CD4-positive, alpha-beta T cell treated with Interleukin-15 for 4 hours (primary cell): ENCODE measurements around the gene RCN2.

Experiments
- DNase-seq: peaks from one replicate; pipeline ENCODE4 v3.0.0-alpha.2; 2020; ENCODE audit warnings: low spot score

RCN2 gene

DNA sequence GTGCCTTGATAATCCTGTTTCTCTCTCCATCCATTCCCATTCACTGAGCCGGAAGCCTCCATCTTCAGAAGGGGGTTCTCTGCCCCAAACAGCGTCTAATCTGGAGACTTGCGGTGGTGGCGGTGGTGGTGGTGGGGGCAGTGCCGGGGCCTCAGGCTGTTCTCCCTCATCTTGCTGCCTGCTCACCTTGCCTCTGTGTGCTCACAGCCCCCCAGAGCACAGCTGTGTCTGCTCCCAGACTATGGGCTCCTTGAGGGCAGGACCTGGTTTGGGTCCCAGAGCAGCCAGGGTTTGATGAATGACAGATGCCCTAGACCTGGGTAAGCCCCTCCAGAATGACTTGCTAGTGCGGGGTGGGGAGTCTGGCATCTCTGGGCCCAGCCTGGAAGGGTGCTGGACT, 62.9 kb downstream of the RCN2 start:
- no peak for DNase-seq

DNA sequence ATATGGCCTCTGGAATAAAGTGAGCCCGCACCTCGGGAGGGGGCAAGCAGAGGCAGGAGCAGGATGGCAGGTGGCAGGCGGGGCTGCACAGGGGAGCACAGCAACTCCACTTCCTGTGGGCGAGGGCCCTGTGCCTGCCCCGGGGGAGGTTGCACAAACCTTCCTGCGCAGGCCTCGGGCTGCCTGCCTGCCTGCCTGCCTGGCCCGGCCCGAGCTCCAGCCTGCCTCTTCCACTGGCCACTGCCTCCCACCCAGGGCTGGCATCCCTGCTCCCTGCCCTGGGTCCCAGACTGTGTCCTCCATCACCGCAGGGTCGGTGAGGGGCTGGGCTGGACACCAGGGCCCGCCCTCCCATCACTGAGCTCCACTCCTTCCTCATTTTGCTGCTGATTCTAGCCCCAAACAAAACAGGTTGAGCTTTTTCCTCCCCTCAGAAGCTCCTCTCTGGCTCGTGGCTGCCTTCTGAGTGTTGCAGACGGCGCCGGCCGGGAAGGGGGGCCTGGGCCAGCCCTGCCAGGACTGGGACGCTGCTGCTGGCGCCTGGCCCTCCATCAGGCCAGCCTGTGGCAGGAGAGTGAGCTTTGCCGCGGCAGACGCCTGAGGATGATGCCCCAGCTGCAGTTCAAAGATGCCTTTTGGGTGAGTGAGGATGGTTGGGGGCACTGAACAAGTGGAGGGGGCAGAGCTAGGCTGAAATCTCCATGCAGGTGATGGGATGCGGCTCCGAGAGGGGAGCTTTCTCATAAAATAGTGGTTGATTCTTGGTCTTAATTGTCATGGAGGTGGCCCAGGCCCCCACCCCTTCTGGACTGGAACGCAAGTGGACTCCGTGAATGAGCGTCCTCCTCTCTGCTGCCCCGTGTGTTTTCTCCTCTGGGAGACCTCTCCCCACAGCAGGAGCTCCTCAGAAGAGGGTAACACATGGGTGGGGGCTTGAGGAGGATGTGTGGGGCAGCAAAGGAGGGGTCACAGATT, 63.7 kb downstream of the RCN2 start, which contains the start of gene PSTPIP1:
PSTPIP1 (plus strand) TSS at position 156 of the 975 bp plus-strand sequence; CDS start at position 604, 448 bp downstream.
- peak; percentile 71 for DNase-seq

DNA sequence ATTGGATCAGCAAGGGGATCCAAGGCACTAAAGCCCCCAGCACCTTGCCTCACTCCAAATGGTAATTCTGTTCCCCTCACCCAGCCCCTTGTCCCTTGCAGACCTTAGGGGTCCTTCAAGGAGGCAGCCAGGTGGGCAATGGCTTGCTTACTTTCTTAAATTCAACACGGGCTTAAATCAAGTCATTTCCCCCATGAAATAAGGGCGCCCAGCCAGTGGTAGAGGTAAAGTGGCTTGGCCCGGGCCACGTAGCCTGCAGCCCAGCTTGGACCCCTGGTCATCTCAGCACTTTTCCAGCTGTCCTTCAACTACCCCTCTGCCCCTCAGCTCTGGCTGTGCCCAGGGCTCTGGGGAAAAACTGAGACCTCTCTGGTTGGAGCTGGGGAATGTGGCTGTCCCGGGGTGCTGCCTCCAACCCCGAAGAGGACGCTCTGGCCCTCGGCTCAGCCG, 64.6 kb downstream of the RCN2 start:
- no peak for DNase-seq

DNA sequence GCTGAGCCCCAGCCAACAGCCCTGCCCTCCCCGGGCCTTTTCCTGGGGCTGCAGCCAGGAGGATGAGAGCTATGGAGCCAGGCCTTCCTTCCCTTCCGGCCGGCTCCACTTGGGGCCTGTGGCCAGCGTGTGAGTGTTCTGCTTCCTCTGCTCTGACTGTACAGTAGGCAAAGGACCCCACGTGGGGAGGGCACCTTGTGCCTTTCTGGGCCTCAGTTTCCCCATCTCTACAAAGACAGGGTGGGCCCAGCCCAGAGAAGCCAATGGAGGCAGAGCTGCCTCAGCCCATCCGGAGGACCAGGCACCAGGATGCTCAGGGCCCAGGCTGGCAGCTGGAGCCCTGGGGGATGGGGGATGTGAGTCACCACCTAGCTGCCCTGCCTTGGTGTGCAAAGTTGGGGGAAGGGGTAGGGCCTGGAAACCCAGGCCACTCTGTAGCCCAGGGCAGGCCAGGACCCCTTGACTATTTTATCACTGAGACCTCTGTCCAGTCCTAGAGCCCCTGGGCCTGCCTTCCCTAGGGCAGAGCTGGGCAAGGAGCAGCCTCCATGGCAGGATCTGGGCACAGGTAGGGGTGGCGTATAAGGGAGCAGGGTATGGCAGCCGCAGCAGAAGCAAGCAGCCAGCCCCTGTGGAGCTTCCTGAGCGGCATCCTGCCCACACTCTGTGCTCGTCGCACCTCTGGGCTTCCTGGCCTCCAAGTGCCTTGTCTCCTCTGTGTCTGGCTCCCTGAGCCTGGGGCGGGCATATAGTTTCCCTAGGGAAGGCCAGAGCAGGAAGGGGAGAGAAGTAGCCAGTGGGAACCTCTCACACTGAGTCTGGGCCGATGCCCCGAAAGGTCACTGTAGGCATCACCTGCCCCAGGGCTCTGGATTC, 65.2 kb downstream of the RCN2 start:
- peak; percentile 56 for DNase-seq

DNA sequence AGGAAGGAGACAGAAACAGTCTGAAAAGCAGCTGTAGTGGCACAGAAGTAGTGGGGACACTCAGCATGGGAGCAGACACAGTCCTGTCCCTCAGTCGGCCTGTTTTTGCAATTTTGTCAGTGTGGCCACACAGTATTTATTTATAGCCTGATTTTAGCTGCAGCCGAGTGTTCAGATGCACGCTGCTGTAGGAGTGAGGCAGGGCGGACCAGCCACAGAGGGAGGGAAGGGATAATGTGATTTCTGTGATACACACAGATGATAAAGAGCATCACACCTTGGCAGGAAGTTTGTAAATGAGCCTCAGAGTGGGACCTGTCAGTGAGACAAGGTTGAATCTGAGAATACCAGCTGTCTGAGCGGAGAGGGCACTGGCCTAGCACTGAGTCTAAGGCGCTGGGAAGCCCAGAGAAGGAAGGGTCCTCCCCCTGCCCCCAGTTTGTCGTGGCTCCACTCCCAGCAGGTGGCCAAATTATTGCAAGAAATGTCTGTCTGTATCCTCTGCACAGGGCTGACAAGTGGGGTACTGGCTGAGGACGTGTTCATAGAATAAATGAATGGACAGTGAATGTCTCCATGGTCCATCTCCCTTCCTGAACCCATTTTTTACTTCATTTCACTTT, 67.2 kb downstream of the RCN2 start:
- DNase-seq = no peak

DNA sequence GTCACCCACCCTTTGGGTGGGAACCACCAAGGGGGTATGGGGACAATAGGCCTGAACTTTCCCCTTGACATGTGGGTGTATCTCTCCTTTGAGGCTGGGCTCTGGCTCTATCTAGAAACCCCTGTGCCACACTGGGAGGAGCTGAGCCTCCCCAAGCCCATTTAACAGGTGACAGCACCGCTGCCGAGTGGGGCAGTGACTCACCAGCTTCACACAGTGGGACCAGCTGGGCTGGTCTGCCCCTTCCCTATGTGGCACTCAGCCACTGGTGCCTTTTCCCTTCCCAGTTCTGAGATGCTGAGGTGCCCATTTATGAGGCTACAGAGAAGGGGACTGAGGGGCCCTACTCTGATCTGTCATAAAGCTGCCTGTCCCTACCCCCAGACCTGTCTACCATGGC, 68.4 kb downstream of the RCN2 start:
- DNase-seq = no peak

DNA sequence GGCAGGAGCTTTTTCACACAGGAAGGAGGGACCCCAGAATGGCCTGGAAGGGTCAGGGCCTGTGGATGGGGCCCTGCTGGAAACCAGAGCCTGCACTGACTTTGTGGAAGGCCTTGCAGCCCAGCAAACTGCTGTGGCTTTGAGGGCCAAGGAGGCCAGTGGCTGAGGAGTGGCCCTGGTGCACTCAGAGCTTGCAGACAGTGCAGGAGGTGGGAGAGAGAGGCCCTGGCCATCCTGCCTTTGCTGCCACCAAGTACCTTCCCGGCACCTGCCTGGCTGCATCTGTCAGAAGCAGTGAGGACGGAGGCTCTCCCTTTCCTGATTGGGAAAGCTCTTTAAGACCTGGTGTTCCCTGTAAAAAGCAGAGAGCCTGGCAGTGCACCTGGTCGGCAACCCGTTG, 69.8 kb downstream of the RCN2 start:
- DNase-seq = no peak

DNA sequence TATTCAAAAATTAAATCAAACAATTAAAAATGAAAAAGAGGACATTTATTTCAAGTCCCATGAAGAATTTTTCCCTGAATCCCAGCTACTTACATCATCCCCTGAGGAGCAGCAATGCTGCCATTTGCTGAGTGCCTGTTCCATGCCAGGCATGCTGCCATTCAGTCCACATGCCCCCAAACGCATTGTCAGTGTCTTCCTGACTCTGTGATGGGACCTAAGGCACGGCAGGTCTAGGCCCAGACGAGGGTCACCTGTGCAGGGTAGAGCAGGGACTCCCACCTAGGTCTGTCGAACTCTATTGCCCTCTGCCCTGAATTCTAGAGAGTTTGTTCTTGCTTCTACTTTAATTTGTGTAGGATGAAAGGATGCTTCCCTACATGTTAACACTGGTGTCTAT, 70.4 kb downstream of the RCN2 start:
- no peak for DNase-seq

DNA sequence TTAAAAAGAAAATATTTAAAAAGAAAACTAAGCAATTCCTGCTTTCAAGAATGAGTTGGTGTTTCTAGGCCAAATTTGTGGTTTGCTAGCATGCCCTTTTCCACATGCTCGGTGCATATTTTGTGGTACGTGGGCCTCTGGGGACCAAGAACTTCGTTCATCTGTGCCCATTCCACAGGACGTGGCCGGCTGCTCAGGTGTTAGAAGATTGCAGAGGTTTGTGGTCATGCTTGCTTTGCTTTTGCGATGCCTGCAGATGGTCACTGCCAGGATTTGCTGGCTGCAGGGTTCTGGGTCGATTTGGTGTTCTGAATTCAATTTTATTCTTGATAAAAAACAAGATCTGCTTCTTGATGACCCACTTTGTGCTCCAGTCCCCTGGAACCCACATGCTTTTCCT, 70.9 kb downstream of the RCN2 start:
- no peak for DNase-seq

DNA sequence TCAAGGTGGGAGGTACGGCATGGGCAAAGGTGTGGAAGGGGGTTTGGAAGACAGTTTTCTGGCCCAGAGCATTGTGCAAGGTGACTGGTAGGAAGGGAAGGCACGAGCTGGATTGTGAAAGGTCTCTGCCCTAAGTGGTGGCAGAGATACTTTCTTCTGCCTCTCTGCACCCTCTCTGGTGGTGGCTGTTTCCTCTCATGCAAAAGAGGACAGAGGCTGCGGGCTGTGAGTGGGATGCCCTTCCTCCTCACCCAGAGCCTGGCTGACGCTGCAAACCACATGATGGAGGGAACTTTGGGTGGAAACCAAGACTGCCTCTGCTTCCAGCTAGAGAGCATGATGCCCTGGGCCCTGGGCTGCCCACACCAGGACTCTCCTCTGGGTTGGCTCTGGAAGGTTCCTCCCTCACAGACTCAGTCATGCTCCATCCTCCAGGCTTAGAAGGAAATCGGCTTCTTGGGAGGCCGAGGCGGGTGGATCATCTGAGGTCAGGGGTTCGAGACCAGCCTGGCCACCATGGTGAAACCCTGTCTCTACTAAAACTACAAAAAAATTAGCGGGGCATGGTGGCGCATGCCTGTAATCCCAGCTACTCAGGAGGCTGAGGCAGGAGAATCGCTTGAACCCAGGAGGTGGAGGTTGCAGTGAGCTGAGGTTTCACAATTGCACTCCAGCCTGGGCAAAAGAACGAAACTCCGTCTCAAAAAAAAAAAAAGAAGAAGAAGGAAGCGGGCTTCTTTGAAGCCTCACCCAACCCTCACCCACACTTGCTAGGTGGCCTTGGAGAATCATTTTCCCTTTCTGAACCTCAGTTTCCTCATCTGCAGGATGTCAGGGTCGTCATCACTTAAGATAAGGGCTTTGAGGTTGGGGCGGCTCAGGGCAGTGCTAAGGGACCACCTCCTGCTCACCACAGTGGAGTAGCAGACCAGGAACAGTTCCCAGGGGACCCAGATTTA, 71.7 kb downstream of the RCN2 start:
- DNase-seq = peak; percentile 64
